A549 (cell line): ENCODE measurements around the gene PRDM2.

Experiments used
- CEBPB ChIP-seq, 2 experiments: fragments of >200 bp in 1 of 2; sonication (Bioruptor Twin) in 1 of 2; formaldehyde crosslinking in 1 of 2; IDR thresholded peaks; 2 replicates each; pipeline ENCODE4 v1.6.1; 2012 to 2016
- CHD2 ChIP-seq: fragments of 150-350 bp; IDR thresholded peaks from 2 replicates; pipeline ENCODE4 v1.6.1; 2014; ENCODE audit warnings: low read length; ENCODE audit not compliant: partially characterized antibody
- CTCF ChIP-seq: fragments of >200 bp; sonication (Bioruptor Twin); formaldehyde crosslinking; IDR thresholded peaks from 3 replicates; pipeline ENCODE4 v1.5.1; 2016
- EHMT2 ChIP-seq: fragments of 200-600 bp; sonication (generic); IDR thresholded peaks from 2 replicates; pipeline ENCODE4 v1.6.1; 2016; ENCODE audit warnings: antibody characterized with exemption, low read depth, mild to moderate bottlenecking, moderate library complexity
- EP300 ChIP-seq, 2 experiments: fragments of >200 bp; sonication (Bioruptor Twin); formaldehyde crosslinking; IDR thresholded peaks; 2 replicates in 1 of 2; 3 replicates in 1 of 2; pipeline ENCODE4 v1.6.1; 2016 to 2017
- ESRRA ChIP-seq: fragments of 150-350 bp; IDR thresholded peaks from 2 replicates; pipeline ENCODE4 v1.6.1; 2014; ENCODE audit warnings: mild to moderate bottlenecking, low read length, borderline replicate concordance
- GATA3 ChIP-seq: IDR thresholded peaks from 2 replicates; pipeline ENCODE4 v1.6.1; 2012; ENCODE audit warnings: borderline replicate concordance
- MAFK ChIP-seq: fragments of 450-650 bp; IDR thresholded peaks from 2 replicates; pipeline ENCODE4 v1.6.1; 2014; ENCODE audit not compliant: partially characterized antibody
- MYC ChIP-seq: IDR thresholded peaks from 2 replicates; pipeline ENCODE4 v1.6.1; 2012; ENCODE audit warnings: mild to moderate bottlenecking, inconsistent platforms, low read length, improper control_type of control experiment, borderline replicate concordance
- POLR2A ChIP-seq: IDR thresholded peaks from 2 replicates; pipeline ENCODE4 v1.6.1; 2012; ENCODE audit warnings: mild to moderate bottlenecking, low read length
- REST ChIP-seq: fragments of 200-600 bp; sonication (generic); IDR thresholded peaks from 2 replicates; pipeline ENCODE4 v1.6.1; 2016; ENCODE audit warnings: antibody characterized with exemption, mild to moderate bottlenecking, moderate library complexity
- TP53 ChIP-seq: fragments of 250-450 bp; sonication (Bioruptor Pico); IDR thresholded peaks from 2 replicates; pipeline ENCODE4 v1.5.0; 2021; ENCODE audit warnings: mild to moderate bottlenecking, moderate library complexity

GRCh38 chr1:13667691-13668090 lies 32.3 kb upstream of the PRDM2 start:
- TF ChIP-seq CHD2 (no peak), POLR2A (no peak), EHMT2 (no peak), MYC (no peak), TP53 (no peak), CTCF (no peak), REST (no peak), GATA3 (no peak), ESRRA (no peak), EP300 (IDR thresholded peaks at IDR 0.05) (no peak), MAFK (no peak), CEBPB (IDR thresholded peaks at IDR 0.05) (no peak)
